IMR-90 (cell line): ENCODE data around the gene PCCB. TPM values are rescaled to one million over a fixed set of nuclear protein-coding genes. Genes with fewer than 3 reads are reported as not detected.
"Not testable (repeated sequence)": the region's sequence is repeated elsewhere in the genome, so short reads cannot be mapped to it uniquely, and the experiment has no call there.

Source experiments
- ATAC-seq: fragments of 200-7000 bp; cut with Tn5 transposase; 2 replicates; pipeline ENCODE4 v1.9.1; 2020; ENCODE audit warnings: low read depth, mild to moderate bottlenecking, moderate library complexity
- BruUV-seq: library from RNA; stranded (reverse); fragments of 400-500 nt; replicated peaks from 2 replicates; lab custom pipeline; 2021; lab: Mats Ljungman, UMichigan
- CTCF ChIA-PET: fragments of 300-600 bp; formaldehyde crosslinking; extraction: SDS; loops from one replicate; lab custom pipeline; 2021; ENCODE audit warnings: antibody characterized with exemption; lab: Yijun Ruan, JAX
- POLR2A ChIA-PET: fragments of 300-600 bp; sonication (Branson Sonifier 250); formaldehyde crosslinking; loops from one replicate; lab custom pipeline; 2022; ENCODE audit warnings: antibody characterized with exemption; ENCODE audit not compliant: unreplicated experiment; lab: Charles Lee
- DNase-seq: peaks from one replicate; pipeline ENCODE4 v3.0.0; 2013
- H2AFZ ChIP-seq: replicated peaks from 2 replicates; pipeline ENCODE3; 2013; ENCODE audit warnings: low read length, mild to moderate bottlenecking; ENCODE audit not compliant: poor library complexity
- H2AK5ac ChIP-seq: 2 replicates; pipeline ENCODE4 v1.6.1; 2013; ENCODE audit warnings: low read depth, low read length, inconsistent platforms
- H2AK9ac ChIP-seq: replicated peaks from 2 replicates; pipeline ENCODE3; 2013; ENCODE audit warnings: mild to moderate bottlenecking, low read depth, low read length, moderate library complexity; ENCODE audit not compliant: poor library complexity
- H2BK120ac ChIP-seq: 2 replicates; pipeline ENCODE4 v1.6.1; 2013; ENCODE audit warnings: low read depth, low read length, inconsistent platforms
- H2BK15ac ChIP-seq: 3 replicates; pipeline ENCODE4 v1.6.1; 2013; ENCODE audit warnings: low read depth, low read length, inconsistent platforms
- H2BK20ac ChIP-seq: 2 replicates; pipeline ENCODE4 v1.6.1; 2013; ENCODE audit warnings: low read depth, mild to moderate bottlenecking, inconsistent platforms, low read length, moderate library complexity
- H2BK5ac ChIP-seq: 2 replicates; pipeline ENCODE4 v1.6.1; 2013; ENCODE audit warnings: mild to moderate bottlenecking, low read depth, low read length, inconsistent platforms; ENCODE audit not compliant: poor library complexity, severe bottlenecking
- H3K14ac ChIP-seq: replicated peaks from 2 replicates; pipeline ENCODE4 v1.6.1; 2013; ENCODE audit warnings: low read depth, low read length, inconsistent platforms
- H3K18ac ChIP-seq: 2 replicates; pipeline ENCODE4 v1.6.1; 2013; ENCODE audit warnings: low read depth, low read length, control low read depth
- H3K23ac ChIP-seq: 2 replicates; pipeline ENCODE4 v1.6.1; 2013; ENCODE audit warnings: low read depth, low read length, inconsistent platforms
- H3K27ac ChIP-seq: 2 replicates; pipeline ENCODE4 v1.5.1; 2013; ENCODE audit warnings: mild to moderate bottlenecking, control low read depth, low read length; ENCODE audit not compliant: insufficient read depth
- H3K27me3 ChIP-seq: 2 replicates; pipeline ENCODE4 v1.6.1; 2013; ENCODE audit warnings: low read length; ENCODE audit not compliant: control insufficient read depth, insufficient read depth
- H3K36me3 ChIP-seq: 2 replicates; pipeline ENCODE4 v1.6.1; 2013; ENCODE audit warnings: low read length, mixed read lengths; ENCODE audit not compliant: control insufficient read depth, insufficient read depth
- H3K4ac ChIP-seq: 2 replicates; pipeline ENCODE4 v1.6.1; 2013; ENCODE audit warnings: low read depth, low read length, inconsistent platforms
- H3K4me1 ChIP-seq: 2 replicates; pipeline ENCODE4 v1.6.1; 2013; ENCODE audit warnings: low read length, mixed read lengths; ENCODE audit not compliant: control insufficient read depth, insufficient read depth
- H3K4me2 ChIP-seq: 2 replicates; pipeline ENCODE4 v1.6.1; 2013; ENCODE audit warnings: low read depth, mild to moderate bottlenecking, control low read depth, low read length, moderate library complexity
- H3K4me3 ChIP-seq: 2 replicates; pipeline ENCODE4 v1.5.1; 2013; ENCODE audit warnings: low read depth, mild to moderate bottlenecking, control low read depth, low read length, moderate library complexity; ENCODE audit not compliant: insufficient read depth
- H3K56ac ChIP-seq: 2 replicates; pipeline ENCODE4 v1.6.1; 2013; ENCODE audit warnings: low read length, inconsistent platforms; ENCODE audit not compliant: insufficient read depth; ENCODE audit errors: extremely low read depth
- H3K79me1 ChIP-seq, 2 experiments: 2 replicates each; pipeline ENCODE4 v1.6.1; 2013; ENCODE audit warnings: low read length in 2 of 2, inconsistent platforms in 1 of 2, low read depth in 1 of 2
- H3K9ac ChIP-seq: 2 replicates; pipeline ENCODE4 v1.6.1; 2013; ENCODE audit warnings: low read depth, low read length, control low read depth
- H3K9me1 ChIP-seq: 2 replicates; pipeline ENCODE4 v1.6.1; 2013; ENCODE audit warnings: low read length, inconsistent platforms; ENCODE audit not compliant: insufficient read depth
- H3K9me3 ChIP-seq: 2 replicates; pipeline ENCODE4 v1.6.1; 2013; ENCODE audit warnings: low read length; ENCODE audit not compliant: control insufficient read depth, insufficient read depth
- H4K20me1 ChIP-seq: 2 replicates; pipeline ENCODE4 v1.6.1; 2013; ENCODE audit warnings: low read length, inconsistent platforms; ENCODE audit not compliant: insufficient read depth
- H4K5ac ChIP-seq: 2 replicates; pipeline ENCODE4 v1.6.1; 2013; ENCODE audit warnings: mild to moderate bottlenecking, low read depth, low read length, control low read depth
- H4K8ac ChIP-seq, 2 experiments: 2 replicates each; pipeline ENCODE4 v1.6.1; 2013; ENCODE audit warnings: low read depth in 2 of 2, low read length in 2 of 2, control low read depth in 1 of 2, inconsistent platforms in 1 of 2
- H4K91ac ChIP-seq: 2 replicates; pipeline ENCODE4 v1.6.1; 2013; ENCODE audit warnings: low read depth, low read length, inconsistent platforms; ENCODE audit not compliant: insufficient read depth
- WGBS, 2 experiments: methylation state at CpG; one replicate each; pipeline versions ENCODE4 v1.1.5 to v1.1.7; 2013; ENCODE audit warnings: missing lambda C conversion rate in 2 of 2; ENCODE audit not compliant: insufficient read length in 1 of 2; ENCODE audit errors: extremely low coverage in 2 of 2; 5-methylcytosine and 5-hydroxymethylcytosine counted together
- dilution Hi-C: fragments of 300-500 bp; cut with HindIII; formaldehyde crosslinking; loops from one replicate; pipeline ENCODE4 v1.14.3; 2018; ENCODE audit warnings: low sequenced_read_pairs; ENCODE audit not compliant: unreplicated experiment
- in situ Hi-C: fragments of 300-500 bp; cut with MboI; formaldehyde crosslinking; loops from 3 replicates; pipeline ENCODE4 v1.14.3; 2019; ENCODE audit warnings: low sequenced_read_pairs, inconsistent platforms, mixed read lengths
- intact Hi-C: fragments of 100-400 bp; cut with micrococcal nuclease; formaldehyde crosslinking; loops from 2 replicates; pipeline ENCODE4 v1.10.0; 2022
- polyA plus RNA-seq, 3 experiments: library from polyadenylated mRNA; depleted of rRNA; stranded (reverse); fragments of >200 nt; gene quantifications; 2 replicates each; pipeline ENCODE4 v1.2.3, GENCODE V29; 2012; ENCODE audit warnings: low replicate concordance in 1 of 3
- total RNA-seq: library from RNA; depleted of rRNA; stranded (reverse); fragments of >200 nt; gene quantifications from 2 replicates; pipeline ENCODE4 v1.2.3, GENCODE V29; 2012

Gene PCCB
- total and polyA plus RNA-seq, 2 of the 4 experiments (the other 2 are of a cell fraction) = 40.5 to 76.2 TPM

GRCh38 chr3:136334726-136335125, 84.6 kb downstream of the PCCB start:
- H3K4ac ChIP-seq = peak overlapping the region; percentile 64; the same call in 1 of the 2 replicates
- CTCF ChIA-PET = interaction anchor here (0.6 to 1.0 kb wide), 2 partner anchors 17 to 201 kb away, joined by 3 read pairs; no protein-coding TSS in a partner anchor
- peak overlapping the region; percentile 51; the same call in 1 of the 2 replicates for H2BK20ac ChIP-seq
- H3K4me3 ChIP-seq, H3K27ac ChIP-seq, dilution Hi-C loops, H2BK5ac ChIP-seq, H2AK9ac ChIP-seq, BruUV-seq, H2AFZ ChIP-seq, H4K5ac ChIP-seq, ATAC-seq, H3K18ac ChIP-seq, in situ Hi-C loops, intact Hi-C loops, H4K20me1 ChIP-seq, POLR2A ChIA-PET, H3K9me3 ChIP-seq, H4K8ac ChIP-seq, H3K56ac ChIP-seq, H3K4me2 ChIP-seq, H3K9ac ChIP-seq, DNase-seq, H3K27me3 ChIP-seq: not testable (repeated sequence)
- peaks cover 14% of the 10 kb centered on the region for H3K36me3 ChIP-seq
- H2AK5ac ChIP-seq = peak overlapping the region; percentile 48; the same call in 1 of the 2 replicates
- H3K9me1 ChIP-seq = peaks cover 29% of the 10 kb centered on the region
- 0 out of 2 replicates have a peak overlapping the region, but pooled peaks have one; percentile 8 for H3K23ac ChIP-seq
- WGBS, 2 experiments = 100% methylated on average over 1 of the region's 6 CpGs; no CpG with 5 or more reads in 1 of the 2 experiments
- H2BK120ac ChIP-seq = peak overlapping the region; percentile 19; the same call in 1 of the 2 replicates
- H3K79me1 ChIP-seq = peaks cover 0 to 26% of the 10 kb centered on the region in 2 experiments; a peak in 2 of 4 replicates
- peaks cover 20% of the 10 kb centered on the region for H3K4me1 ChIP-seq
- H2BK15ac ChIP-seq = peak overlapping the region; percentile 72; the same call in 2 of the 3 replicates
- 0 out of 2 replicates have a peak overlapping the region, but pooled peaks have one; percentile 29 for H3K14ac ChIP-seq
- 0 out of 2 replicates have a peak overlapping the region, but pooled peaks have one; percentile 45 for H4K91ac ChIP-seq
